GM19099 (cell line): Measurements from ENCODE around the gene RNF38.

Experiments used
- POLR2A ChIP-seq: IDR thresholded peaks from 3 replicates; pipeline ENCODE4 v1.6.1; 2011; ENCODE audit warnings: low read depth; ENCODE audit not compliant: insufficient read length; ENCODE audit errors: extremely low read depth

The RNF38 gene

DNA sequence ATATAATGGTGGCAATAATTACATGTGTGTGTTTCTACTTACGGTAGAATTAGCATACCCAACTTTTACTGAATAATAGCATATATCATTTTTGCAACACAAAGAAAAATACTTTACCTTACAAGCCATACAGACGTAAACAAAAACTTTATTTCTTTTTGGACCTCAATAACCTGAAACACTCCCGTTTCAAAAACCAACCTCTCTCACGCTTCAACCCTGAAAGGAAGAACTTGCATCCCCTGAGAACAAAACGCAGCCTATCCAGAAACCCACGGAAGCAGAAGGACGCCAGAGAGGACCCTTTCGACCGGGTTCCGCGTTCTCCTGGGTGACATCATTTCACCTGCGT, at the start of gene RNF38:
Gene RNF38, minus strand, starts transcription at position 290 of the 352 bp plus-strand sequence. Its CDS starts 161 bp downstream, at position 129.
- no peak for TF ChIP-seq POLR2A

- TF ChIP-seq POLR2A: no peak
Measured at GRCh38 chr9:36448017-36448416, 47.9 kb upstream of the RNF38 start.

GRCh38 chr9:36445800-36446361, 45.8 kb upstream of the RNF38 start:
- TF ChIP-seq POLR2A: no peak

GRCh38 chr9:36444203-36444602, 44.1 kb upstream of the RNF38 start:
- TF ChIP-seq POLR2A: no peak

- TF ChIP-seq POLR2A: no peak
Measured at GRCh38 chr9:36443581-36443980, 43.5 kb upstream of the RNF38 start.

DNA sequence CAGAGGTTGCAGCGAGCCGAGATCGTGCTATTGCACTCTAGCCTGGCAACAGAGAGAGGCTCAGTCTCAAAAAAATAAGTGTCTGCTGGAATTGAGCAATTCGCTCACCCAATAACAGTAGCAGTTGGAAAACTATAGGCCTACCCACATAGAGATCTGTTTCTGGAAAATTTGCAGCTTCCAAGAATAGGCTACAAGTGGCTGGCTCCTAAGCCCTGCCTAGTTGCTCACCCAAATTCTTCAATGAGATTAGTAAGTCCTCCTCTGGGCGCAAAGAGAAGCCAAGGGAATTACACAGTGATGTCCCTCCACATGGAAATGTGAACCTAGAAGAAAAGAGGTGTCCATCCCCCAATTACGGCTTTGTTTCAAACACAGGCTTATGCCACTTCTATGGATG, 42.6 kb upstream of the RNF38 start:
- no peak for TF ChIP-seq POLR2A

DNA sequence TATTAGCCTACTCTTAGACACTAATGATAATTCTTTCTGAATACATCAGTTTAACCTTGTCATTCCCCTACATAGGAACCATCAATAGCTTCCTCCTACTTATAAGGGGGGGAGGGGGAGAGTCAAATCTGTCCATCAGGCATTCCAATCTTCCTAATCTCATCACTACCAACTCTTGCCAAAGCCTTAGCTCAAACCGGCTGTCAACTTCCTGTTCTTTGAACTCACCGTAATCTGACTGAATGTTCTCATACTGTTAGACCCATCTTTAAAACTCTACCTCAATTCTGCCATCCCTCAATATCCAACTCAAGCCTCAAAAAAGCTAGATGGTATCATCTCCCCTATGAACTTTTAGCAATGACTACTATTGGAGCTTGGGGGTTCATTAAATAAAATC, 41.9 kb upstream of the RNF38 start:
- no peak for TF ChIP-seq POLR2A

DNA sequence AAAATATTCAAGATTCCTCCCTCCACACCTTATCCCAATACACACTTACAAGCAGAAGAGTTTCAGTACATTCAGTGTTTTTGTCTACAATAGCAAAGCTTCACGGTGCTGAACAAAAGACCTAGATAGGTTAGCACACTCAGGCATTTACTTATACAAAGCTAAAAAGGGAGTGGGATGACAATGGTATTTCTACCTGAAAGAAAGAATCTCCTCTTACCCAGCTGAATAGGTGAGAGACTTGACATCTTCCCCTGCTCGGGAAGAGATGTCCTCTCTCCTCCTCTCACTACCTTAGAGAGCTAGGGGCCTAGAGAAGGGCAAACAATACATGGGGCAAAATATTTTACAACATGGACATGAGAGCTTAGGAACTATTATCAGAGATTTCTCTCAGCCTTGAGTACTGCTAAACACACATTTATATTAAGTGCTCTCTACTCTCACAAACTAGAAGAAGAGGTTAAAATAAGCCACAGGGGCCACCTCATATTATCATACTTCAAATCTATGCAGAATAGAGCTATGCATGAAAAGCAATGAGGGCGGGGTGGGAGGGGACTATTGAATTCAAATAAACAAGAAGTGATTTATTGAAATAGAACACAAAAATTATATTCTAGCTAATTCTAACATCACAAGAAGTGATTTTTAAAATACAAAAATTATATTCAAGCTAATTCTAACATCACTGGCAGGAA, 38.6 kb upstream of the RNF38 start:
- TF ChIP-seq POLR2A: no peak

- no peak for TF ChIP-seq POLR2A
Measured at GRCh38 chr9:36437790-36438189, 37.7 kb upstream of the RNF38 start.

DNA sequence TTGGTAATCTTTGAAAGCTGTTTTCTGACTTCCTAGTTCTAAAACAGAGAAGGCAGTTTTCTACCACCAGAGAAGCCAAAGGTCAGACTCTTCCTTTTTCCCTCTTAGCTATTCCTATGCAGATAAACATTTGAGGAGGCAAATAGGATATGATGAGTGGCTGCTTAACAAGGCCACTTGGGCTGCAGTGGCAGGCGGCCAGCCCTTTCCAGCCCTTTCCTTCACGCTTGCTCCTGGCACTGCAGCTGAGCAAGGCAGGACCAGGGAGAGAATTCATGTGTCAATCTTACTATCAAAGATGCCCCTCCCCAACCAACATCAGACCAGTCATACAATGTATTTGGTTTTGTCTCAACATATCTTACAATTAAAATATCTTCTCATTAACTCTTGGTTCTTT, 36.8 kb upstream of the RNF38 start:
- TF ChIP-seq POLR2A: no peak

GRCh38 chr9:36433386-36433785, 33.3 kb upstream of the RNF38 start:
- TF ChIP-seq POLR2A: no peak

- TF ChIP-seq POLR2A: no peak
Measured at GRCh38 chr9:36431078-36431477, 31.0 kb upstream of the RNF38 start.

DNA sequence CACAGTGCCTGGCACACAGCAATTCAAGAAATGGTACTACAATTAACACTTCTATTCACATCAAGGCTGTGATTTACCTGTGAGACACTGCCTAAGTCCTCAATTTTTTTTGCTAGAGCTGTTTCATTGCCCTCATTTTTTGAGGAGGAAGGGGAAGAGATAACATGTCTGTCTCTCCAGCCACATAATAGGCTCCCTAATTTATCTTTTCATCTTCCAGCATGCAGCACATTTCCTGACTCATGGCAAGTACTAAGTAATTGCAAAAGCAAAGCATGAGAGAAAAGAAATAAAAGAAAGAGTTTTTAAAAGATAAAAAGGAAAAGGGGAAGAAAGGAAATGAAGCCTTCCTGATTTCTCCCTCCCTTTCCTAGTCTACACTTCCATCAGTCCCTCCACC, 26.9 kb upstream of the RNF38 start:
- TF ChIP-seq POLR2A: no peak

GRCh38 chr9:36426348-36426747, 26.3 kb upstream of the RNF38 start:
- TF ChIP-seq POLR2A: no peak

- TF ChIP-seq POLR2A: no peak
Measured at GRCh38 chr9:36424289-36425055, 24.4 kb upstream of the RNF38 start.

DNA sequence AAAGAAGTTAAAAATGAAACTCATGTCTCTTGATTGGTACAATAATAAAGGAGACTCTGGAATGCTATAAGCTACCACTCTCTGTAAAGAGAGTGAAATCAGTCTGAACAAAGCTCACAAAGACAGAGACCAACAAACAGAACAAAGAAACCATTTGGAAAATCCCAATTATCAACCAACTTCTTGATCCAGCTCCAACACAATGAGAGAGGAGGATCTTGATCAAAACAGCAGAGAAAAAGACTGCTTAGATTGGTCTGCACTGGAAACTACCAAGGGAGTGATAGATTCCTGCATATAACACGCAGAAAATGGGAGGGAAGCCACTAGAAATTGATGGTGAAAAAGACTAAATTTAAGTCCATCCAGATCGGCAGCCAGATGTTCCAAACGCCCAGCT, 23.1 kb upstream of the RNF38 start:
- TF ChIP-seq POLR2A: no peak
